ENCODE measurements around the gene UBE2D2.

DNA sequence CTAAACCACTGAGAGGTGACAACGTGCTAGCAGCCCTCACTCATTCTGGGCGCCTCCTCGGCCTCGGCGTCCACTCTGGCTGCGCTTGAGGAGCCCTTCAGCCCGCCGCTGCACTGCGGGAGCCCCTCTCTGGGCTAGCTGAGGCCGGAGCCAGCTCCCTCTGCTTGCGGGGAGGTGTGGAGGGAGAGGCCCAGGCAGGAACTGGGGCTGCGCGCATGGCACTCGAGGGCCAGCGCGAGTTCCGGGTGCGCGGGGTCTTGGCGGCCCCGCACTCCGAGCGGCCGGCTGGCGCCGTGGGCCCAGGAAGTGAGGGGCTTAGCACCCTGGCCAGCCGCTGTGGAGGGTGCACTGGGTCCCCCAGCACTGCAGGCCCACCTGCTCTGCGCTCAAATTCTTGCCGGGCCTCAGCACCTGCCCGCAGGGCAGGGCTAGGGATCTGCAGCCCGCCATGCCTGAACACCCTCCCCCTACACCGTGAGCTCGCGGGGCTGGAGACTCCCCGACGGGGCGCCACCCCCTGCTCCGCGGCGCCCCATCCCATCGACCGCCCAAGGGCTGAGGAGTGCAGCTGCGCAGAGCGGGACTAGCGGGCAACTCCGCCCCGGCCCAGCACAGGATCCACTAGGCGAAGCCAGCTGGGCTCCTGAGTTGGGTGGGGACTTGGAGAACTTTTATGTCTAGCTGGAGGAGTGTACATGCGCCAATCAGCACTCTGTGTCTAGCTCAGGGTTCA lies 11.8 kb upstream of the UBE2D2 start:
- TF ChIP-seq, protein P1, sequence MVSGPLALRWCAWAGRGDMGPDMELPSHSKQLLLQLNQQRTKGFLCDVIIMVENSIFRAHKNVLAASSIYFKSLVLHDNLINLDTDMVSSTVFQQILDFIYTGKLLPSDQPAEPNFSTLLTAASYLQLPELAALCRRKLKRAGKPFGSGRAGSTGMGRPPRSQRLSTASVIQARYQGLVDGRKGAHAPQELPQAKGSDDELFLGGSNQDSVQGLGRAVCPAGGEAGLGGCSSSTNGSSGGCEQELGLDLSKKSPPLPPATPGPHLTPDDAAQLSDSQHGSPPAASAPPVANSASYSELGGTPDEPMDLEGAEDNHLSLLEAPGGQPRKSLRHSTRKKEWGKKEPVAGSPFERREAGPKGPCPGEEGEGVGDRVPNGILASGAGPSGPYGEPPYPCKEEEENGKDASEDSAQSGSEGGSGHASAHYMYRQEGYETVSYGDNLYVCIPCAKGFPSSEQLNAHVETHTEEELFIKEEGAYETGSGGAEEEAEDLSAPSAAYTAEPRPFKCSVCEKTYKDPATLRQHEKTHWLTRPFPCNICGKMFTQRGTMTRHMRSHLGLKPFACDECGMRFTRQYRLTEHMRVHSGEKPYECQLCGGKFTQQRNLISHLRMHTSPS (CRISPR knock-in tag; IDR thresholded peaks at IDR 0.05; ENCODE audit: low read depth): no peak
- TF ChIP-seq NFRKB (IDR thresholded peaks at IDR 0.05) (no peak), ZKSCAN1 (IDR thresholded peaks at IDR 0.05; ENCODE audit: low read length) (no peak), ZNF33B (CRISPR knock-in tag; IDR thresholded peaks at IDR 0.05) (no peak), FOXA3 (CRISPR knock-in tag; IDR thresholded peaks at IDR 0.05) (no peak), TAF1 (CRISPR knock-in tag; IDR thresholded peaks at IDR 0.05) (no peak), POLR2AphosphoS5 (IDR thresholded peaks at IDR 0.05; ENCODE audit: low read depth, low read length) (no peak; the same call in 1 of the 2 replicates), EZH2 (conservative IDR thresholded peaks at IDR 0.05; ENCODE audit: low read depth, low read length) (no peak), NFE2L1 (CRISPR knock-in tag; IDR thresholded peaks at IDR 0.05; ENCODE audit: borderline replicate concordance) (no peak), SKI (IDR thresholded peaks at IDR 0.05; ENCODE audit: partially characterized antibody) (no peak), CBFB (CRISPR knock-in tag; IDR thresholded peaks at IDR 0.05) (no peak), CBX2 (IDR thresholded peaks at IDR 0.05; ENCODE audit: low read depth, low read length) (no peak), CBX2 (CRISPR knock-in tag; IDR thresholded peaks at IDR 0.05; ENCODE audit: low read depth) (no peak)
- TF ChIP-seq, protein P2, sequence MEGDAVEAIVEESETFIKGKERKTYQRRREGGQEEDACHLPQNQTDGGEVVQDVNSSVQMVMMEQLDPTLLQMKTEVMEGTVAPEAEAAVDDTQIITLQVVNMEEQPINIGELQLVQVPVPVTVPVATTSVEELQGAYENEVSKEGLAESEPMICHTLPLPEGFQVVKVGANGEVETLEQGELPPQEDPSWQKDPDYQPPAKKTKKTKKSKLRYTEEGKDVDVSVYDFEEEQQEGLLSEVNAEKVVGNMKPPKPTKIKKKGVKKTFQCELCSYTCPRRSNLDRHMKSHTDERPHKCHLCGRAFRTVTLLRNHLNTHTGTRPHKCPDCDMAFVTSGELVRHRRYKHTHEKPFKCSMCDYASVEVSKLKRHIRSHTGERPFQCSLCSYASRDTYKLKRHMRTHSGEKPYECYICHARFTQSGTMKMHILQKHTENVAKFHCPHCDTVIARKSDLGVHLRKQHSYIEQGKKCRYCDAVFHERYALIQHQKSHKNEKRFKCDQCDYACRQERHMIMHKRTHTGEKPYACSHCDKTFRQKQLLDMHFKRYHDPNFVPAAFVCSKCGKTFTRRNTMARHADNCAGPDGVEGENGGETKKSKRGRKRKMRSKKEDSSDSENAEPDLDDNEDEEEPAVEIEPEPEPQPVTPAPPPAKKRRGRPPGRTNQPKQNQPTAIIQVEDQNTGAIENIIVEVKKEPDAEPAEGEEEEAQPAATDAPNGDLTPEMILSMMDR (CRISPR knock-in tag; IDR thresholded peaks at IDR 0.05): no peak
